ENCODE data around the gene NGEF. TPM values are rescaled to one million over a fixed set of nuclear protein-coding genes. Genes with fewer than 3 reads are reported as not detected.

Gene NGEF
- total and polyA plus RNA-seq, 10 of the 15 experiments (the other 5 are each of a cell fraction or from before 2014, with no cell fraction given) = 0.12 TPM; not detected in 9

- no peak for TF ChIP-seq RELB (IDR thresholded peaks at IDR 0.05; ENCODE audit: low read depth)
Measured at GRCh38 chr2:233058717-233059546, 45.9 kb upstream of the NGEF start (continued).

GRCh38 chr2:233056961-233057605 is 44.0 kb upstream of the NGEF start:
- H3K4me3 ChIP-seq = no peak overlapping the region
- H3K27me3 ChIP-seq (replicated peaks in 1 of 2; ENCODE audit: control insufficient read depth in 2 of 2, insufficient read depth in 2 of 2, low read length in 1 of 2) = no peaks in the 10 kb centered on the region
- intact Hi-C loops (cut with micrococcal nuclease; ENCODE audit: unreplicated experiment) (no loop called here), in situ Hi-C loops (cut with MboI) (no loop called here)
- DNase-seq (ENCODE audit: low read depth, low spot score) (no peak), ATAC-seq (no peak), FAIRE-seq (no peak)
- no peaks in the 10 kb centered on the region for H3K9me3 ChIP-seq (replicated peaks; ENCODE audit: control insufficient read depth, insufficient read depth, low read length)
- H3K4me2 ChIP-seq (ENCODE audit: control insufficient read depth, insufficient read depth) = no peak overlapping the region
- CTCF ChIA-PET = interaction anchor here (0.9 to 1.4 kb wide), 4 partner anchors 26 to 205 kb away, joined by 3 read pairs; no protein-coding TSS in a partner anchor
- peaks cover 14% of the 10 kb centered on the region for H3K4me1 ChIP-seq (ENCODE audit: control insufficient read depth, insufficient read depth, low read length)
- RAD21 ChIA-PET (ENCODE audit: unreplicated experiment) = interaction anchor here (1.0 kb wide), 1 partner anchor 166 kb away, joined by 3 read pairs; no protein-coding TSS in a partner anchor
- no peak overlapping the region for H3K27ac ChIP-seq (ENCODE audit: control insufficient read depth, insufficient read depth)
- H3K36me3 ChIP-seq (ENCODE audit: control insufficient read depth in 2 of 2, insufficient read depth in 2 of 2, low read length in 1 of 2) = no peaks in the 10 kb centered on the region; a peak in 1 of 4 replicates
- H4K20me1 ChIP-seq (ENCODE audit: control insufficient read depth, insufficient read depth) = no peaks in the 10 kb centered on the region
- 73% methylated on average over 6 of the region's 6 CpGs for WGBS (ENCODE audit: insufficient coverage, insufficient replicate concordance, low lambda C conversion rate, missing lambda C conversion rate)
- BruUV-seq (replicated peaks) = no TSS peak
- no peak overlapping the region for H3K9ac ChIP-seq (ENCODE audit: control insufficient read depth, insufficient read depth, low read length)
- H3K79me2 ChIP-seq (ENCODE audit: control insufficient read depth, insufficient read depth, low read length) = peaks cover 27% of the 10 kb centered on the region
- POLR2A ChIA-PET = interaction anchor here (0.5 to 1.0 kb wide), 3 partner anchors 10 to 117 kb away, joined by 3 to 4 read pairs (median 4); no protein-coding TSS in a partner anchor
- SMC1A ChIA-PET (ENCODE audit: uncharacterized antibody, unreplicated experiment) = interaction anchor here (1.0 kb wide), 1 partner anchor 98 kb away, joined by 3 read pairs; no protein-coding TSS in a partner anchor
- no peak overlapping the region for H2AFZ ChIP-seq (ENCODE audit: control insufficient read depth, low read depth, low read length)
- TF ChIP-seq IRF5 (IDR thresholded peaks at IDR 0.05; ENCODE audit: borderline replicate concordance) = no peak
- TF ChIP-seq EGR1 (IDR thresholded peaks at IDR 0.05; ENCODE audit: borderline replicate concordance in 1 of 2, low read depth in 2 of 2, low read length in 2 of 2) = no peak
- TF ChIP-seq CBX3 (IDR thresholded peaks at IDR 0.05; ENCODE audit: borderline replicate concordance, low read depth) = no peak
- no peak for TF ChIP-seq RELB (IDR thresholded peaks at IDR 0.05; ENCODE audit: low read depth)
- no peak for TF ChIP-seq ZNF207 (IDR thresholded peaks at IDR 0.05; ENCODE audit: borderline replicate concordance)
- no peak for TF ChIP-seq CREB1 (IDR thresholded peaks at IDR 0.05; ENCODE audit: low read depth)
- TF ChIP-seq MXI1 (IDR thresholded peaks at IDR 0.05; ENCODE audit: low read depth, low read length) = no peak
- TF ChIP-seq ZNF384 (IDR thresholded peaks at IDR 0.05; ENCODE audit: borderline replicate concordance, low read depth, low read length) = no peak
- no peak for TF ChIP-seq MLLT1 (IDR thresholded peaks at IDR 0.05)
